GDM1 (cell line): Measurements from ENCODE around the gene GREB1.
A peak's percentile ranks its signal among the peaks of the same experiment; 100 is the strongest.

Source experiments
- DNase-seq: peaks from one replicate; lab custom pipeline; 2025; lab: John Stamatoyannopoulos, UW

The GREB1 gene

DNA sequence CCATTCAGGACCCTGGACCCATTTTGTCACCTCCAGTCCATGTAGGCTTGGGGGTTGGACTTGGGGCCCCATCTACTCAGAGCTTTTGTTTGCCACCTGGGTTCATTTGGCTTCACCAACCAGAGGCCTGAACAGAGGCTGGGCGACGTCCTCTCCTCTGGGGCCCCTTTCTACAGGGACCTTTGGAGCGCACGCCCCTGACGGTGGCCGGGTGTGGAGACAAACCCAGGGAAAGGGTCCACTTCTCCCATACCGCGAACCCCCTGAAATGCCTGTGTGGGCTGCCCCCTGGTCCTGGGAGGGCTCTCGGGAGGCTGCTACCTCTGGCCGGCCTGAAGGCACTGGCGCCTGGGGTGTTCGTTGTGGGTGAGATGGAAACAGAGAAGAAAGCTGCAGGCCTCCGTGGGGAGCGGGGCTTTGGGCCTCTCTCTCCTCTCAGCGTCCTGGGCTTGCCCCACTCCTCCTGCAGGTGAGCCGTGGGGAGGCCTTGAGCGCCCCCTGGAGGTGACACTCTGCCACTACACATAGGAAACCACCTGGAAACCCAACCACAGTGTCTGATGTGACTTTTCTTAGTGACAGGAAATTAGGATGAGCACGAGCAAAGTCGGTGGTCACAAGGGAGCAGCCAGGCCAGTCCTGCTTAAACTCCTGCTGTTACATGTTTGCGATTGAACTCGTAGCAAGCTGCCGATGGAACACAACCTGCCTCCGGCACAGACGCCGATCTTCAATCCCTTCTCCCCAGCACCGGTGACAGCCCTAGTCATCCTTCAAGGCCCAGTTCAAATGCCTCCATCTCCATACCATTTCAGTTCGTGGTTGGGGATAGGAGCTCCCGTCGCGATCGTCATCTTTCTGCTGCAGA, 148.1 kb downstream of the GREB1 start:
- no peak for DNase-seq

GRCh38 chr2:11682590-11682915, 148.7 kb downstream of the GREB1 start:
- no peak for DNase-seq

GRCh38 chr2:11683476-11683875, 149.6 kb downstream of the GREB1 start:
- DNase-seq = no peak

GRCh38 chr2:11683966-11684365, 150.1 kb downstream of the GREB1 start:
- no peak for DNase-seq

DNA sequence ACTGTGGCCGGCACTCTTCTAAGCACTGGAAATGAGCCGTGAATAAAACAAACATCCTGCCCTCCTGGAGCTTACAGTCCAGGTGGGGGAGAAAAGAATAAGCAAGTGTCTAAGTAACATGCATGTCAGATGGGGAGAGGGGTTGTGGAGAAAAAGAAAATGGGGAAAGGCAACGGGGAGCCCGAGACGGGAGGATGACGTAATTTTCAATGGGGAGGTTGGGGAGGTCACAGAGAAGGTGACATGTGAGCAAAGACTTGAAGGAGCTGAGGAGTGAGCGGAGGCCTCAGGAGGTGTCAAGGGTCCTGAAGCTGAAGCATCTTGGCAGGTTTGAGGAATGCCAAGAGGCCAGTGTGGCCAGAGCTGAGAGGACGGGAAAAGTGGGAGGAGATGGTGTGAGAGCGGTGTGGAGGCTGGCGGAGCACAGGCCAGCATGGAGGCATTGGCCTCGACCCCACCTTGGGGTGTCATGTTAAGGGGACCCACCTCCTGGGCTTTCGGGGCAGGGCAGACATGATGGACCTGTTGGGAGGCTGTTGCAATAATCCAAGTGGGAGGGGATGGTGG, 151.1 kb downstream of the GREB1 start:
- DNase-seq = no peak

DNA sequence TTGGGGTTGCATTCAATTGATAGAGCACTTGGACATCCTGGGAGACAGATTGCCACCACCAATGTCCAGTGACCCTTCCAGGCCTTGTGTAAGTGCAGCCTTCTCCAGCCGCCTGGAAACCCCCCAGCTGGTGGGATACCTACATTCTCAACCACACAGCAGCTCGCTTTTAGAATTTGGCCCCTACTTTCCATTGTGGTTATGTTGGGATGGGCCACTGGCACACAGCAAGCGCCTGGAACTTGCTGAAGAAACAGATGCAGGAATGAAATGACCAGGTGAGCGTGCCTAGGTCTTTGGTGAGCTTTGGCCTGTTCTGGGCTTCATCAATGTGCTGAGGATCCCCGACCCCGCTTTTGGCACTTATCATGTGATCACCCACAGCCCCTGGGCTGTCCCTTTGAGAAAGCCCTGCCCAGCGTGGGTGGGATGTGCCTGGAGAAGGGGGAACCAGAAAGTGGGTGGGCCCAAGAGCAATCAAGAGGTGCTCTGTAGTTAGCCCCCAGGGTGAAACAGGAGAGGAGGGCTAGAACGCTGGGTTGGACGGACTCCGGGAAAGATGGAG, 152.1 kb downstream of the GREB1 start:
- DNase-seq = no peak

- DNase-seq = no peak
Measured at GRCh38 chr2:11687736-11688135, 153.9 kb downstream of the GREB1 start.

- DNase-seq = peak; percentile 76
Measured at GRCh38 chr2:11688222-11689069, 154.6 kb downstream of the GREB1 start.

DNA sequence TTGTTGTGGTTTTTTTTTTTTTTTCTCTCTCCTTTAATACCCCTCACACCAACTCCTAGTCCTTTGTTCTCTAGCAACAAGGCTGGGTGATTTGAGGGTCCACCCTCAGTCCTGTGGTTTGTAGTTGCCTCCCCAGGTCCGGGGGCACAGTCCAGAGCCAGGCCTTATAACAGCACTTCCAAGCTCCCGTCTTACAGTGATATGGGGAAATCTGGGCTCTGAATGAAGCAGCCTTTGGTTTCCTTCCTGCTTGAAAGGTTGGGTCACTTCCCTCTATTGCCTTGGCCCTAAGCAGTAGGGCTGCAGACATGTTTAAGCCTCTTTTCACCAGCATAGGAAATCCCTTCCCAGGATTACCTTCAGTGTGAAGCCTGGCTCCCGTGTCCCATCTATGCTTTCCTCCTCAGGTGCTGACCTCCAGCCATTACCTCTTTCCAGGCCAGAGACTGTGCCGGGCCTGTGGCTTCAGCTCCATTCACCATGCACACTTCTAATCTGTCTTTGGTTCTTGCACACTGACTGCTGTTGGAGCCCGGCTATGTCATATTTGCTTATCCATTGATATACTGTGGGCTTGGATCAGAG, 157.3 kb downstream of the GREB1 start:
- DNase-seq = no peak
